Measurements from ENCODE around the gene ZNF418. TPM values are rescaled to one million over a fixed set of nuclear protein-coding genes. Genes with fewer than 3 reads are reported as not detected.
"Not testable (repeated sequence)": the region's sequence is repeated elsewhere in the genome, so short reads cannot be mapped to it uniquely, and the experiment has no call there.

ZNF418 gene
- total RNA-seq, 1 donor from 2014 or later: 0.21 TPM

GRCh38 chr19:57946316-57946715 is 11.1 kb upstream of the ZNF418 start:
- no peak for TF ChIP-seq CTCF (IDR thresholded peaks at IDR 0.05)
- no peak for DNase-seq (ENCODE audit: low spot score in 2 of 2)
- intact Hi-C loops (cut with DNase I): no loop called here
- no peak overlapping the region for H3K27ac ChIP-seq
- H3K27me3 ChIP-seq: no peaks in the 10 kb centered on the region
- H3K36me3 ChIP-seq: peaks cover 29 to 33% of the 10 kb centered on the region in 2 donors
- H3K4me1 ChIP-seq: no peaks in the 10 kb centered on the region
- peaks cover 51 to 58% of the 10 kb centered on the region in 2 donors for H3K9me3 ChIP-seq
- H3K4me3 ChIP-seq: peak overlapping the region in 1 of 2 donors; percentile 82

GRCh38 chr19:57941593-57941992 is 6.4 kb upstream of the ZNF418 start:
- Histone ChIP-seq H3K27me3 (no peaks in the 10 kb centered on the region), H3K4me1 (no peaks in the 10 kb centered on the region), H3K4me3 (no peak overlapping the region), H3K9me3 (peaks cover 80 to 97% of the 10 kb centered on the region in 2 donors), H3K36me3 (peaks cover 42 to 64% of the 10 kb centered on the region in 2 donors), H3K27ac (no peak overlapping the region)
- DNase-seq (ENCODE audit: low spot score in 2 of 2): no peak
- no peak for TF ChIP-seq CTCF (IDR thresholded peaks at IDR 0.05)
- intact Hi-C loops (cut with DNase I): no loop called here

GRCh38 chr19:57935731-57936130 is 529 bp upstream of the ZNF418 start:
- H3K27me3 ChIP-seq: no peaks in the 10 kb centered on the region
- intact Hi-C loops (cut with DNase I): no loop called here
- no peak overlapping the region for H3K27ac ChIP-seq
- H3K4me3 ChIP-seq: no peak overlapping the region
- H3K4me1 ChIP-seq: no peaks in the 10 kb centered on the region
- TF ChIP-seq CTCF (IDR thresholded peaks at IDR 0.05): no peak
- no peak for DNase-seq (ENCODE audit: low spot score in 2 of 2)
- H3K36me3 ChIP-seq: peaks cover 8 to 31% of the 10 kb centered on the region in 2 donors
- H3K9me3 ChIP-seq: peaks cover 71 to 98% of the 10 kb centered on the region in 2 donors

DNA sequence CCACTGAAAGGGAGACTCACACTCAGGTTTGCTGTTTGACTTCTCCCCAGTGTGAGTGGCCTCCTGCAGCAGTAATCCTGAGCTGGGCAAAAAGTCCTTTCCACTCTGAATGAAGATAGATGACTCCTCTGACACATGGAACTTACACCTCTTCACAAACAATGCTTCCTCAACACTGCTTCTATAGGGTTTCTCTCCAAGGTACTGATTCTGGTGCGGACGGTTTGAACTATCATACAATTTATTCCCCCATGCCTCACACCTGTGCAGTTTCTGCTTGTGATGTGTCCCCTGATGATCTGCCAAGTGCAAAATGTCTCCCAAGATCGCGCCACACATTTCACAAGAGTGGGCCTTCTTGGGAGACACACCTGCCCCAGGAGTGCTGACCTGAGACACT is 7.6 kb downstream of the ZNF418 start:
- Histone ChIP-seq H3K4me1 (no peaks in the 10 kb centered on the region), H3K27me3 (no peaks in the 10 kb centered on the region), H3K9me3 (peaks cover 63 to 99% of the 10 kb centered on the region in 2 donors), H3K36me3 (peaks cover 2 to 44% of the 10 kb centered on the region in 2 donors), H3K27ac (no peak overlapping the region), H3K4me3 (no peak overlapping the region)
- intact Hi-C loops (cut with DNase I): loop anchor here (10.0 kb wide), 1 partner anchor 353 kb away; the partner anchor contains the start of gene ZNF416
- no peak for TF ChIP-seq CTCF (IDR thresholded peaks at IDR 0.05)
- no peak for DNase-seq (ENCODE audit: low spot score in 2 of 2)

- H3K36me3 ChIP-seq: peaks cover 20 to 41% of the 10 kb centered on the region in 2 donors
- peak; percentile 50 to 92 for DNase-seq (ENCODE audit: low spot score in 2 of 2)
- H3K4me1 ChIP-seq, H3K27me3 ChIP-seq: not testable (repeated sequence)
- peak in 1 of 3 experiments; percentile 16 for TF ChIP-seq CTCF (IDR thresholded peaks at IDR 0.05)
- peak within 1 kb of the TSS; percentile 70 to 80 for H3K27ac ChIP-seq
- intact Hi-C loops (cut with DNase I): loop anchor here (1.0 to 5.0 kb wide), 3 partner anchors 86 to 236 kb away; partner anchors contain the start of genes ZNF329, ZNF552 and ZNF606
- H3K4me3 ChIP-seq: peak within 1 kb of the TSS; percentile 86 to 89
- H3K9me3 ChIP-seq: peaks cover 13 to 53% of the 10 kb centered on the region in 2 donors
These were observed 18.8 kb downstream of the ZNF418 start, which contains the start of gene ZNF417 for GRCh38 chr19:57916168-57916995. TSS of gene ZNF417 (minus strand) at chr19:57916592. CDS start at chr19:57916411, 181 bp downstream.

All from ascending aorta (tissue), 2 donors.